Measurements from ENCODE around the gene CNOT4.
"Not testable (repeated sequence)": the region's sequence is repeated elsewhere in the genome, so short reads cannot be mapped to it uniquely, and the experiment has no call there.

The CNOT4 gene

GRCh38 chr7:135480966-135481597 lies 28.8 kb downstream of the CNOT4 start:
- TF ChIP-seq, protein P1, sequence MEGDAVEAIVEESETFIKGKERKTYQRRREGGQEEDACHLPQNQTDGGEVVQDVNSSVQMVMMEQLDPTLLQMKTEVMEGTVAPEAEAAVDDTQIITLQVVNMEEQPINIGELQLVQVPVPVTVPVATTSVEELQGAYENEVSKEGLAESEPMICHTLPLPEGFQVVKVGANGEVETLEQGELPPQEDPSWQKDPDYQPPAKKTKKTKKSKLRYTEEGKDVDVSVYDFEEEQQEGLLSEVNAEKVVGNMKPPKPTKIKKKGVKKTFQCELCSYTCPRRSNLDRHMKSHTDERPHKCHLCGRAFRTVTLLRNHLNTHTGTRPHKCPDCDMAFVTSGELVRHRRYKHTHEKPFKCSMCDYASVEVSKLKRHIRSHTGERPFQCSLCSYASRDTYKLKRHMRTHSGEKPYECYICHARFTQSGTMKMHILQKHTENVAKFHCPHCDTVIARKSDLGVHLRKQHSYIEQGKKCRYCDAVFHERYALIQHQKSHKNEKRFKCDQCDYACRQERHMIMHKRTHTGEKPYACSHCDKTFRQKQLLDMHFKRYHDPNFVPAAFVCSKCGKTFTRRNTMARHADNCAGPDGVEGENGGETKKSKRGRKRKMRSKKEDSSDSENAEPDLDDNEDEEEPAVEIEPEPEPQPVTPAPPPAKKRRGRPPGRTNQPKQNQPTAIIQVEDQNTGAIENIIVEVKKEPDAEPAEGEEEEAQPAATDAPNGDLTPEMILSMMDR (IDR thresholded peaks at IDR 0.05; ENCODE audit: low read depth, low read length) = no peak
- H3K4me3 ChIP-seq (ENCODE audit: low read depth, low read length) = no peak overlapping the region

DNA sequence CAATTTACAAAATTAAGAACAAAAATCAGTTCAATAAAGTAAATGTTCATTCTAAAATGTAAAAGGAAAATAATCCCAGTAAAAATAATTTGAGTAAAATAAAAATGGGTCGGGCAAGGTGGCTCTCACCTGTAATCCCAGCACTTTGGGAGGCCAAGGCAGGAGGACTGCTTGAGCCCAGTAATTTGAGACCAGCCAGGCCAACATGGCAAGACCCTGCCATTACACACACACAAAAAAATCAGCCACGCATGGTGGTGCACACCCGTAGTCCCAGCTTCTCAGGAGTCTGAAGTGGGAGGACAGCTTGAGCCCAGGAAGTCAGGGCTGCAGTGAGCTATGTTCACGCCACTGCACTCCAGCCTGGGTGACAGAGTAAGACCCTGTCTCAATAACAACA lies 34.4 kb downstream of the CNOT4 start:
- TF ChIP-seq, protein P1 (IDR thresholded peaks at IDR 0.05; ENCODE audit: low read depth, low read length) = no peak
- H3K4me3 ChIP-seq (ENCODE audit: low read depth, low read length) = no peak overlapping the region

GRCh38 chr7:135469705-135470104 lies 40.2 kb downstream of the CNOT4 start:
- H3K4me3 ChIP-seq (ENCODE audit: low read depth, low read length) = not testable (repeated sequence)

- no peak overlapping the region for H3K4me3 ChIP-seq (ENCODE audit: low read depth, low read length)
- TF ChIP-seq, protein P1 (IDR thresholded peaks at IDR 0.05; ENCODE audit: low read depth, low read length) = no peak
Observed at GRCh38 chr7:135467207-135467711, 42.6 kb downstream of the CNOT4 start.

GRCh38 chr7:135466442-135467206 lies 43.3 kb downstream of the CNOT4 start:
- TF ChIP-seq, protein P1 (IDR thresholded peaks at IDR 0.05; ENCODE audit: low read depth, low read length) = no peak
- no peak overlapping the region for H3K4me3 ChIP-seq (ENCODE audit: low read depth, low read length)

DNA sequence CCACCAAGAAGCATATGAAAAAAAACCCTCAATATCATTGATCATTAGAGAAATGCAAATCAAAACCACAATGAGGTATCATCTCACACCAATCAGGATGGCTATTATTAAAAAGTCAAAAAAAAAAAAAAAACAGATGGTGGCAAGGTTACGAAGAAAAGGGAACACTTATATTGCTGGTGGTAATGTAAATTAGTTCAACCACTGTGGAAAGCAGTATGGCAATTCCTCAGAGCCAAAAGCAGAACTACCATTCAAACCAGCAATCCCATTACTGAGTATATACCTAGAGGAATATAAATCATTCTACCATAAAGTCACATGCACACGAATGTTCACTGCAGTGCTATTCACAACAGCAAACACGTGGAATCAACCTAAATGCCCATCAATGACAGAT lies 46.0 kb downstream of the CNOT4 start:
- H3K4me3 ChIP-seq (ENCODE audit: low read depth, low read length) = no peak overlapping the region
- TF ChIP-seq, protein P1 (IDR thresholded peaks at IDR 0.05; ENCODE audit: low read depth, low read length) = no peak

- H3K4me3 ChIP-seq (ENCODE audit: low read depth, low read length) = no peak overlapping the region
- TF ChIP-seq, protein P1 (IDR thresholded peaks at IDR 0.05; ENCODE audit: low read depth, low read length) = no peak
Observed at GRCh38 chr7:135459951-135460567, 49.8 kb downstream of the CNOT4 start.
